Inflammatory macrophage treated with lipopolysaccharide for 1 hour (primary cell): ENCODE results near the gene KCTD20.
"Not testable (repeated sequence)": the region's sequence is repeated elsewhere in the genome, so short reads cannot be mapped to it uniquely, and the experiment has no call there.

Source experiments
- DNase-seq, 2 donors: peaks; one replicate each; pipeline ENCODE4 v3.0.0-alpha.2; 2020 to 2022

The KCTD20 gene

DNA sequence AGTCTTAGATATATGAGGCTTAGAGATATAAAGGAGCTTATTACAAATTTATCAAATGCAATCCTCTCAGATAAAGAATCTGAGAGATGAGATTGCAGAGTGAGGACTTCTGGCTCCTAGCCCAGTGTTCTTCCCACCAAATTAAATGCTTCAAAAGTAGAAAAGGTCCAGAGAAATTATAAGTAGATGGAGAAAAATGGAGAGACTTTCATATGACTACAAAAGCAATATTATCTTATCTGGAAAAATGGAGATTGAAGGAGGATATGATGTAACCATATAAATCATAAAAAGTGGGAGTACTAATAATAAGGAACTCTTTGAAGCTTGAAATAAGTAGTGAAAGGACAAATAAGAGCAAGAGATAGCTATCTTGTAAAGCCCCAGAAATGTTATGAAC, 2.8 kb downstream of the KCTD20 start:
- no peak for DNase-seq

DNA sequence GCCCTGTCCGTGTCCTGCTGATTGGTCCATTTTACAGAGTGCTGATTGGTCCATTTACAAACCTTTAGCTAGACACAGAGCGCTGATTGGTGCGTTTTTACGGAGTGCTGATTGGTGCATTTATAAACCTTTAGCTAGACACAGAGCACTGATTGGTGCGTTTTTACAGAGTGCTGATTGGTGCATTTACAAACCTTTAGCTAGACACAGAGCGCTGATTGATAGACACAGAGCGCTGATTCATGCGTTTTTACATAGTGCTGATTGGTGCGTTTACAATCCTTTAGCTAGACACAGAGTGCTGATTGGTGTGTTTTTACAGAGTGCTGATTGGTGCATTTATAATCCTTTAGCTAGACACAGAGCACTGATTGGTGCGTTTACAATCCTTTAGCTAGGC, 6.4 kb downstream of the KCTD20 start:
- DNase-seq = not testable (repeated sequence)

DNA sequence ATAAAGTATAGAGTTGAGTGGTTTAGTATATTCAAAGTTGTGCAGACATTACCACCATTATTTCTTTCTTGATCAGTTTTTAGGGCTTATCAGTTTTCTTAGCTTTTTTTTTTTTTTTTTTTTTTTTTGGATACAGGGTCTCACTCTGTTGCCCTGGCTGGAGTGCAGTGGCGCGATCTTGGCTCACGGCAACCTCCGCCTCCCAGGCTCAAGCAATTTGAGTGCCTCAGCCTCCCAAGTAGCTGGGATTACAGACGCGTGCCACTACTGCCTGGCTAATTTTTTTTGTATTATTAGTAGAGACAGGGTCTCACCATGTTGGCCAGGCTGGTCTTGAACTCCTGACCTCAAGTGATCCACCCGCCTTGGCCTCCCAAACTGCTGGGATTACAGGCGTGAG, 10.1 kb downstream of the KCTD20 start:
- not testable (repeated sequence) for DNase-seq

DNA sequence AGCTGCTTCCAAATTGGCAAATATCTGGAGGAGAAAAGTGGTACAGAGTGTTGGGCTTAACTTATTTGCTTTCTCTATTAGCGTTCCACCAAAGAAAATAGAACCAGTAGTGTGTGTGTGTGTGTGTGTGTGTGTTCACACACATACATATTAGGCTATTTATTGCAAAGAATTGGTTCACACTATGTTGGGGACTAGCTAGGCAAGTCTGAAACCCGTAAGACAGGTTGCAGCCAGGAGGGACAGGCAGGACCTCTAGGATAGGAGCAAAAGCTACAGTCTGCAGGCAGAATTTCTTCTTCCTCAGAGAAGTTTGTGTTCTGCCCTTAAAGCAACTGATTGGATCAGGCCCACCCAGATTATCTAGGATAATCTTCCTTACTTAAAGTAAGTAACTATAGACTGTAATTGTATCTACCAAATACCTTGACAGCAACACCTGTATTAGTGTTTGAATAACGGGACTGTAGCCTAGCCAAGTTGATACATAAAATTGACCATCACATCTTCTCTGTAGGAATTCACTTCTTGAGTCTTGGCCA, 12.8 kb downstream of the KCTD20 start:
- DNase-seq = no peak

DNA sequence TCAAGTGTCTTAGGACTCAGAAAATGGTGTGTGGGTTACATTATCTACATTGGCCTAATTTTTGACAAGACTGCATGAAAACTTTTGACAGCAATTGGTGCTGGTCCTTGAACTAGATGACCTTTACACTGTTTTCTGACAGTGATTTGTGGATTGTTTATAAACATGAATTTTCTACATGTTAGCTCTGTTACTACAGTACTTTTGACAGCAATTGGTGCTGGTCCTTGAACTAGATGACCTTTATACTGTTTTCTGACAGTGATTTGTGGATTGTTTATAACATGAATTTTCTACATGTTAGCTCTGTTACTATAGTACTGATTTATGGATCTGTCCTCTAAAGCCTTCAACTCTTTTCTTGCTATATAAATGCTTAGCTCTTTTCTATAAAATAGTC, 16.7 kb downstream of the KCTD20 start:
- no peak for DNase-seq

DNA sequence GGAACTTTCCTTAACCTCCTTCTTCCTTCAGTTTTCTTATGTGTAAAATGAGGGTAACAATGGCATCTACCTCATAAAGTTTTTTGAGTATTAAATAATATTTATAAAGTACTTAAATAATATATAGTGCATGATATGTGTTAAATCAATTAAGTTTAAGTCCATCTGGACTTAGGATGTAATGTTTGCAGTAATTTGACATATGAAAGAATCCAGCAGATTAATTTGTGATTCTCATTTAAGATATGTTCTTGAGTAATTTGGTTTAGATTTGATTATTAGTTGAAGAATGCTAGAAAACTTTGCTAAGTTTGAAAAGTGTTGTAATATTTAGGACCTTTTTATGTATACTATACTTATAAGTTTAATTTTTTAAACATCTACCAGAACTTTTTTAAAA, 18.1 kb downstream of the KCTD20 start:
- DNase-seq = no peak

DNA sequence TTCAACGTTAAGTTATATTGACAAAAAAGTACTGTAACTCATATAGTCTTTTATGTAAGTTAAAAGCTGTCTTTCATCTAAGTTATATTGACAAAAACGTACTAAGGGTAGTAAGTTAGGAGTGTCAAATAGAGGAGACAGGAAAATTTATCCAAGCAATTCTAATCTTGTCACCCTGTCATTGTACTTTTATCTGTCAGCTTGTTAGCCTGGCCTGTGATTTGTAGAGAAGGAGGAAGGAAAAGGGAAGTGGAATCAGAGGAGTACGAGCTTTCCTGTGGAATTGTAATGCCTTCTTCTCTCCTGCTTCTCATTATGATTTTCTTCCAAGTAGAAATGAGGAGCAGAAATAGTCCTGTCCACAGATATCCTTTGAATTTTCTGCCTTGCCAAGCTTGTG, 18.8 kb downstream of the KCTD20 start:
- DNase-seq = no peak

DNA sequence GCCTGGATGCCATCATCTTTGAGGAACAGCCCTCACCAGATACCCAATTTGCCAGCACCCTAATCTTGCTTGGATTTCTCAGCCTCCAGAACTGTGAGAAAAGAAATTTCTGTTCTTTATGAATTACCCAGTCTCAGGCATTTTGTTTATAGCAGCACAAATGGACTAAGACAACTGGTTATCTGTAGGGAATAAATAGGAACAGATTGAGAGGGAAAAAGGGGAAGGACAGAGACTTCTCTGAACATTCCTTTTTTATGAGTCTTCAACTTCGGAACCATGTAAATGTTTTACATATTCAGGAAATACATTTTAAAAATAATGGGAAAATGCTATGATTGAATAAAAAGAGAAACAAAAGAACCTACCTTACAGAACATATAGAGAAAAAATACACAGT, 20.9 kb downstream of the KCTD20 start:
- DNase-seq = no peak

DNA sequence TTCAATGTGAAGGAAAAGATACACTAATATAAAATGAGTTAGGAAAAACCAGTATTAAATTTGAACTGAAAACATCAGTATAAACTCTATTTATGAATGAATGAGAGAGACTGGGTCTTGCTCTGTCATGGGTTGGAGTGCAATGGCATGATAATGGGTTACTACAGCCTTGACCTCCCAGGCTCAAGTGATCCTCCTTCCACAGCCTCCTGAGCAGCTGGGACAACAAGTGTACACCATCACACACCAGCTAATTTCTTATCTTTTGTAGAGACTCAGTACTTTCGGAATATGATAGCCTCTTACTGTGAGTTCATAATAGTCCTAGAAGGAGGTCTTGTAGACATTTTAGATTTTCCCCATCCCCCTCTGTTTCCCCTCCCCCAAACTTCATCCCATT, 21.4 kb downstream of the KCTD20 start:
- DNase-seq = no peak

DNA sequence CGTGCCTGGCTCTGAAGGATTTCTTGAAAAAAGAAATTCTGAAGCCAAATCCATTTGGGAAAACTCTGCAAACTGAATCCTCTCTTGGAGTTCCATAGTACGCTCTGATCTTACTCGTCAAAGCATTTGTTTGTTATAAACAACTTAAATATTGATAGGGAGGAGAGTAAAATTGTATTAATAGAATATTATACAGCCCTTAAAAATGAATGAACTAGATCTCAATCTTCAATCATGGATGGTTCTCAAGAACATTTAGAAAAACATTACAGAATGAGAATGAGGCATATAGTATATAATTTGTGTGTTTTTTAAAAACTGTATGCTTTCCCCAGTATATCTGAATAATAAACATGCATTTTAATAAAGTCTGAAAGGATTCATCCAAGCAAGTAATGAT, 24.8 kb downstream of the KCTD20 start:
- DNase-seq = no peak

DNA sequence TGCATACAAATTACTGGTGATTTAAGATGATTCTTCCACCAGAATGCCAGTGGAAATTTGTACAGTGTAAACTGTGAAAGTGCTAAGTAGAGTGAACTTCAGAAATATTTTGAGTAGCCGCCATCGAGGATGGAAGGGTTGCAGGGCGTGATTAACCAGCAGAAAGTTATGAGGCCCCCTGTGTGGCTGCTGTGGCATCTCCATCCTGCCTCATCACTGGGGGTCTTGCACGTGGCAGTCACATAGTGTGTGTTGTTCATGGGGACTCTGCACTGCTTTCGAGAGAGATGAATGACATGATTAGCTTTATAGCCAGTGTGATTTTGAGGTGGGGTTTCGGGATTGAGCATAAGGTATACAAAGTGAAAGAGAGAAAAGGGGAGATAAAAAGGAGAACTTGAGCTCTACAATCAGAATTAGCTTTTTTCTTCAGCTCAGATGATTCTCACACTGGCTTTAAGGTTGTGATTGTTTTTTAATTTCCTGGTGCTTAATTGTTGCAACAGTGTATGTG, 26.4 kb downstream of the KCTD20 start:
- DNase-seq = no peak

DNA sequence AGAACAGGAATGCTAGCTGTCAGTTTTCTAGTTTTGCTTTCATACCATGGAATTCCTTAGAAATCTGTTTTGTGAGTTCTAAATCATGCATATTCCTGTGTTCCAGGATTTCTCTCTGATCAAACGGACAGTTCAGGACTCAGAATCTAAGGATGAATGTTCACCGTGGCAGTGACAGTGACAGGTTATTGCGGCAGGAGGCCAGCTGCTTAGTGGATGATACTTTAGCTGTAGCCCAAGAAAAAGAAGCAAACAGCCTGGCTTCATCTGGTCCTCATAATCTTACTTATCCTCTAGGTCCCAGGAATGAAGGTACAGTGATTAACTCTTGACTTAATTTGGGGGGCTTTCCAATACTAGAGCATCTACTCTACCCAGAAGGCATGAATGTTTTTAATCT, 27.1 kb downstream of the KCTD20 start:
- no peak for DNase-seq

DNA sequence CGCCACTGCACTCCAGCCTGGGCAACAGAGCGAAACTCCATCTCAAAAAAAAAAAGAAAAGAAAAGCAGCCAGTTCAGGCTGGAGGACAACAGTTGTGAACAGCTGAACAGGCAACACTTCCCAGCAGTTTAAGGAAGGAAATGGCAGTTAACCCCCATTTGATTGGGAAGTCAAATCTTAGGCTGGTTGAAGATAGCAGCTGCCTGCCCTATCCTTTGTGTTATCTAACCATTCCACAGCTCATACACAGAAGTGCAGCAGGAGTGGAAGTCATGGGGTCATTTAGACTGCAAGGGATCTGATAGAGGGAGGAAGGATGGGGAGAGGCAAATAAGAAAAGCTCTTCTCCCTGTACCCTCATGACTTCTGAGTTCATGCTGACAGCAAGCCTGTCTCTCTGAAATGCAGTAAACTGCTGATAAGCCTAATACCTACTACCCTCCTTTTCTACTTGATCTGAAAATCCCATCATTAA, 35.3 kb downstream of the KCTD20 start:
- no peak for DNase-seq

DNA sequence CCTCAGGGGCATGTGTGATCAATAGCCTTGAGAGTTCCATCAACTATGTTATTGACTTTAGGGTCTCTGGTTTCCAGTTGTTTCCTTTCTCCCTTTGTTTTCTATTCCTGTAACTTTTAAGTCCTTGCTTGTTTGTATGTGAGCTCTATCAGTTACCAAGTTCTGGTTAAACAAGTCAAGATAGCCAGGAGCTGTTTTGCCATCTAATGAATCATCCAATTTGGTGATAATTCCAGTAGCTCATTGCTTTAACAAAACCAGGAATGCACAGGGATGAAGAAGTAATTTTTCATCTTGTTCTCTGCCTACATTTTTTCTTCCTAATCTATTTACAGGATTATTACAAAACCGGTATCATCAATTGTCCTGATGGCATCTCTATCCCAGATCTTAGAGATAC, 36.5 kb downstream of the KCTD20 start:
- DNase-seq = no peak

DNA sequence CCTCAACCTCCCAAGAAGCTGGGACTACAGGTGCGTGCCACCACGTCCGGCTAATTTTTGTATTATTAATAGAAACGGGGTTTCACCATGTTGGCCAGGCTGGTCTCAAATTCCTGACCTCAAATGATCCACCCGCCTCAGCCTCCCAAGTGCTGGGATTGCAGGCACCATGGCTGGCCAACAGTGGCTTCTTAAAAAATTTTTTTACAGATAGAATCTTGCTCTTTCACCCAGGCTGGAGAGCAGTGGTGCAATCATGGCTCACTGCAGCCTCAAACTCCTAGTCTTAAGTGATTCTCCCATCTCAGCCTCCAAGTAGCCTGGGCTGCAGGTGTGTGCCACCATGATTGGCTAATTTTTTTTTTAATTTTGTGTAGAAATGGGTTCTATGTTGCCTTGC, 40.5 kb downstream of the KCTD20 start:
- not testable (repeated sequence) for DNase-seq

DNA sequence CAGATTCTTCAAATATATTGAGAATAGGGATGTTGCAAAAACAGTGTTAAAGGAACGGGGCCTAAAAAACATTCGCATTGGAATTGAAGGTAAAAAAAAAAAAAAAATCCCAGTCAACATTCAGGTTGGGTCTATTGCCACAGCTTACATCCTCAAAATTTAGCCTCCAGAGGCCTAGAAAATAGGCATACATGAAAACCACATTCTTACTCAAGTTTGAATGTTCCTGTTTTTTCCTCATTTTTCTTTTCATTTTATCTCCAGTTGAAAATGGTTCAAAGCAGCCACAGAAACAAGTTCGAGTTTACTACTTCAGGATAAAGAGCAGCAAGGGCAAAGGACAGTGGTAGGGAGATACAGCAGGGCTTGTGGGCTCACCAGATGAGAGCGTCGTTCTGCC, 41.9 kb downstream of the KCTD20 start:
- peak; percentile 11 to 27 for DNase-seq

DNA sequence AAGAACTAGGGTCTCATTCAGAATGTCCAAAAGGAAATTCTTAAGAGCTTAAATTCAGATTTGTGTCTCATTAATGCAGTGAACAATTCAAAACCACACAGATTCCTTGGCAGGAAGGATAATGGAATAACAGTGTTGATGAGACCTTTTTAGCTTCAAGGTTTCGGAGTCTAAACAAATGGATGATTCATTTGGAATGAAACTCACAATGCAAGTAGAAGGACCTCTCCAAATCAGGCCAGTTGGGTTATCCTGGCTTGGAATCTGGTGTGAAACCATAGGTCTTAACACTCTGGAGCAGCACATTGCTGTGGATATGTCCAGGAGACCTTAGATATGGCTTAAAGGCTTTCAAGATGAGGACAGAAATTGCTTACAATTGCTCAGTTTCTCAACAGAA, 44.9 kb downstream of the KCTD20 start:
- no peak for DNase-seq

DNA sequence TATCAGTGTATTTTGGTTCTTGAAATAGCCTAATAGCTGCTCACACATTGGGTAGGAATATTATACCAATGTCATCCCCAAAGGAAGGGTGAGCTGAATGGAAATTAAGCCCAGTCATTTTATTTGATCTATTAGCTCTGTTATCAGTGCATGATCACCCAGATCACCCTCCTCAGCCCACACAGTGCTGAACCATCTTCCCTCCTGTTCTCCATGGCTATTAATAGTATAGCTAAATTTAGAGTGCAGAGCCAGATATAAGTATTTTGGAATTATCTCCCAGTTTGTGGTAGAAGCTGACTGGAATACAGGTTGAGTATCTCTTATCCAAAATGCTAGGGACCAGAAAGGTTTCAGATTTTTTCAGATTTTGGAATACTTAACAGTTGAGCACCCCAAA, 45.4 kb downstream of the KCTD20 start:
- no peak for DNase-seq

DNA sequence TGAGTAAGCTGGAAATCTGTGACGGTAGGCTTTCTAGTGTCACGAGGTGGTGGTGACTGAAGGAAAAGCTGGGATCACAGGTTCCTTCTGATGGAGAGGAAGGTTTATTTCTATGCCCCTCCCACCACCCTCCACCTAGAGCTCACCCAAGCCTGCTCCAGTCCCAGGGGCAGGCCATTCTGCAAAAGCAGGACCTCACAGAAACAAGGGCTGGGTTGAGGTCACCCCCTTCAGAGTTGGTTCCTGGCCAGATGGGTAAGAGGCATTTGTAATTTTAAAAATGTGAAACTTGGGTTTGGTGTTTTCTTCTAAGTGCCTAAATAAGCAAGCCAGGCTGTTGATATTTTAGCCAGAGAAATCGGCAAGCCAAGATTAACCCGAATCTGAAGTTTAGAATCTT, 46.6 kb downstream of the KCTD20 start:
- DNase-seq = no peak

DNA sequence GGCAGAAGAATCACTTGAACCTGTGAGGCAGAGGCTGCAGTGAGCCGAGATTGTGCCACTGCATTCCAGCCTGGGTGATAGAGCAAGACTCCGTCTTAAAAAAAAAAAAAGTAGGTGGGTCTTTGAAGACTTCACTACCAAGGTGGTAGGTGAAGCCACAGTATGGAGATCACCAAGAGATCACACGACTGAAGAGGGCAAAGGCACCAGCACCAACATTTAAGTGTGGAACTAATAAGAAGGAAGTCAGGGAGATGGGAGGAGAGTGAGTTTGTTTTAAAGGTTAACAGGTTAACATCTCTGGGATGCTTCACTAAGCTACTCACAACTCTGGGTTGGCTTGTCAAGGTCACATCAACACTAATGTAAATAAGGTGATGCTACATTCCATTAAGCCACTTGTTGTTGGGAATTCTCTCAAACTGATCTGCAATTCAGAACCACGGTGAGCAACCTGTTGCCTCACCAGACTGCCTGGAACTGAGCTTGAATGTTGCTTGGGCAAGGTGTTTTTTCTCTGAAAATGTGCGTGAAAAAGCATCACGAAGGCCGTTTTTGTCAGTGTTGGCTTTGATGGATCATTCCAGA, 48.7 kb downstream of the KCTD20 start:
- DNase-seq = no peak

DNA sequence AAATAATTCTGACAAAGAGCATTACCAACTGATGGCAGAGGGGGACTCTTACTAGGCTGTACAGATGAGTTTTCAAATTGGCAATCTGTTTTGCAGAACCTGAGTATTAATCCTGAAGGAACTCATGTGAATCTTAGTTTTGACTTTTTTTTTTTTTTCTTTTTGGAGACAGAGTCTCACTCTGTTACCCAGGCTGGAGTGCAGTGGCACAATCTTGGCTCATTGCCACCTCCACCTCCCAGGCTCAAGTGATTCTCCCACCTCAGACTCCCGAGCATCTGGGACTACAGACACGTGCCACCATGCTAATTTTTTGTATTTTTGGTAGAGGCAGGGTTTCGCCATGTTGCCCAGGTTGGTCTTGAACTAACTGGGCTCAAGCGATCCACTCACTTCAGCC, 49.3 kb downstream of the KCTD20 start:
- DNase-seq = no peak

DNA sequence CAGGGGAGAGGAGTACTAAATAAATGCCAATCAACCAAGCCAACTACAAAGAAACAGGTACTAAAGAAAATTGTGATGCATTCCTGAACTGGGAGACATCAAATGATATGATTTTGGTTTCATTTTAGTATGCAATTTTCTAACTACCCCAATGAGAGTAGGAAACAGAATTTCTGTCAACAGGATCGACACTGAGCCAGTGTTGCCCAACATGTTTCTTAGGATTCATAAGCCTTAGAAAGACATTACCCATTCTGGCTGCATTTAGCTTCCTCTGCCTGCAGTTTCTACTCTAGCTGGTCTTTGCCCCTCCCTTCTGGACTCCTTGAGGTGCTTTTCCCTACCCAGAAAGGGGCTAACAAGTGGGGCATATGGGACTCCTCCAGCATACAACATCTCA, 49.8 kb downstream of the KCTD20 start:
- DNase-seq = peak; percentile 64 to 69

DNA sequence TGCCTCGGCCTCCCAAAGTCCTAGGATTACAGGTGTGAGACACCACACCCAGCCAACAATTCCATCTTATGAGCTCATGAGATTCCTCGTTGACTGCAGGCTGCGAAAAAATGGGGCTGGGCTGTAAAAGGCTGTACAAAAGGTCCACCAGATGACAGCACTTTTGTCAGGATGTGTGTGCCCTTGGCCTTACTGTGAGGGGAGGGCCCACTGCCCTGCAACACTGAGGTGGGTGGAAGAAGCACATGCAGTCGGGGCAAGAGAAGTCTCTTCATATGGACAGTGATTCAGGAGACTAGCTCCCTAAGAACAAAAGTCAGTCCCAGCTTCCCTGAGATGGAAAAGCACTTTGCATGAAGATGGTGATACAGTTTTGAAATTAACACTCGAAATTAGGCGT, 50.5 kb downstream of the KCTD20 start:
- DNase-seq = peak; percentile 14 to 37

DNA sequence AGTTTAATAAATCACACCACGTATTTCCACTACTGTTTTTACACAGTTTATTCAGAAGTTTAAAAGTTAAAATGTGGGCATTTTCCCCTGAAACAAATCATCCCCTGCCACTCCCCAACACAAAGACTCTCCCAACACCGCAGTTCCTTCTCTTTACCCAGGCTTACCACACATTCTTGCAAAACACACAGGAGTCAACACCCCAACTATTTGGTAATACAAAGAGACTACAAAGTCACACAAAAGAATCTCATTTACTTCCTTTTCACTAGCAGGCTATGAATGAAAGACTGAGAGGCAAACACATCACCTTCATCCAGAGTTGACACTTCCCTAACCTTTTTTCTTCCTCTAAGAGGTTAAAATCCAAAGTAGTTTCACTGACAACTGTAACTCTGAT, 51.1 kb downstream of the KCTD20 start:
- DNase-seq = peak; percentile 87 to 89

DNA sequence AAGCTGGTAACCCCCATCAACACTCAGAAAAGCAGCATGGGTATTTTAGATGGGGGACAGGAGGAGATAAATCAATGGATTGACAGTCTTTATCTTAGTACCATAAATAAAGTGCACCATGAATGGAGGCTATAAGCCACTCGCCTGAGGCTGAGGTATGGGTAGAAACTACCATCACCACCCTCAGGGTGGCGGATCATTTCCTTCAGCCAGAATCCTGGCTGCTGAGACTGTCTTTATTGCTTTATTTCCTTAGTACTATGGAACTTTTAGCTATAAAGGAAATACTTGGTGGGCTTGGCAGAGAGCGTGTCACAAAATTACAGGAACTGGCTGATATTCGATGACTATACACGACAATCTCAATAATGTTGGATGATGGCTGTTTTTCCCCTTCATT, 52.3 kb downstream of the KCTD20 start:
- no peak for DNase-seq
